GM23248 (cell line): ENCODE data around the gene LRRC53.

ENCODE experiments used
- EZH2 ChIP-seq: fragments of 200-600 bp; sonication (generic); IDR thresholded peaks from 2 replicates; pipeline ENCODE4 v1.6.1; 2018; ENCODE audit warnings: antibody characterized with exemption, mild to moderate bottlenecking; ENCODE audit not compliant: insufficient read depth, poor library complexity, severe bottlenecking
- EZH2phosphoT487 ChIP-seq: fragments of 200-600 bp; sonication (generic); IDR thresholded peaks from 2 replicates; pipeline ENCODE4 v1.6.1; 2018; ENCODE audit warnings: antibody characterized with exemption, moderate library complexity, mild to moderate bottlenecking, low read depth; ENCODE audit not compliant: insufficient read depth

GRCh38 chr1:74548961-74549750 lies 36.7 kb upstream of the LRRC53 start:
- TF ChIP-seq EZH2 = no peak
- TF ChIP-seq EZH2phosphoT487 = no peak
